HepG2 (cell line): ENCODE results near the gene PRKAR2A.

Source experiments
- CTCF ChIP-seq: sonication (generic); formaldehyde crosslinking; IDR thresholded peaks from 2 replicates; pipeline ENCODE4 v1.5.0; 2020; ENCODE audit warnings: mild to moderate bottlenecking, missing genetic modification reagents, moderate library complexity
- MAX ChIP-seq: IDR thresholded peaks from 2 replicates; pipeline ENCODE4 v1.6.1; 2012; ENCODE audit warnings: inconsistent platforms
- PBX3 ChIP-seq: sonication (generic); formaldehyde crosslinking; IDR thresholded peaks from 2 replicates; pipeline ENCODE4 v1.8.1; 2023; ENCODE audit warnings: missing genetic modification reagents, inconsistent platforms, borderline replicate concordance
- TFE3 ChIP-seq: IDR thresholded peaks from 2 replicates; pipeline ENCODE4 v1.6.1; 2016
- ZNF768 ChIP-seq: sonication (generic); formaldehyde crosslinking; IDR thresholded peaks from 2 replicates; pipeline ENCODE4 v1.4.0; 2020; ENCODE audit warnings: missing genetic modification reagents

- TF ChIP-seq TFE3 (no peak), PBX3 (no peak), ZNF768 (CRISPR knock-in tag) (no peak), MAX (no peak), CTCF (no peak)
Observed at GRCh38 chr3:48784426-48785120, 63.1 kb downstream of the PRKAR2A start.
